GM12874 (cell line): ENCODE data around the gene TBC1D5.

Experiments
- TF ChIP-seq, protein P1 (sequence below): IDR thresholded peaks from 2 replicates; pipeline ENCODE4 v1.5.1; 2011; ENCODE audit warnings: low read depth, mild to moderate bottlenecking, control low read depth, low read length, moderate library complexity; ENCODE audit not compliant: insufficient read depth

TBC1D5 gene

DNA sequence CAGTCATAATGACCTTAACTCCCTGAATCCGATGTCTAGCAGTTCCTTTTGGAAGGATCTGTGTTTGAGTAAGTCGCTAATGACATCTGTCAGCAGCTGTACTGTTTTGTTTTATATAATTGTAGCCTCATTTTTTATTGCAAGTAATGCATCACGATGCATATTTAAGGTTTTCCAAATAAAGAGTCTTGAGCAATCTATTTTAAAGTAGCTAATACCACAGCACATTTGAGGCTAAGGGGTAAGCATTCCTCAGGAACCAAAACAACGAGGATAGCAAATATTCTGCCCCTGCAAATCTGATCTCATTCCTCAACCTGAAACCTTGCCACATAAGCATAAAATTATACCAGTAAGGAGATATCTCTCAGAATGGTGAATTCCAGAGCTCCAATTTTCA, 98.7 kb downstream of the TBC1D5 start:
- TF ChIP-seq, protein P1, sequence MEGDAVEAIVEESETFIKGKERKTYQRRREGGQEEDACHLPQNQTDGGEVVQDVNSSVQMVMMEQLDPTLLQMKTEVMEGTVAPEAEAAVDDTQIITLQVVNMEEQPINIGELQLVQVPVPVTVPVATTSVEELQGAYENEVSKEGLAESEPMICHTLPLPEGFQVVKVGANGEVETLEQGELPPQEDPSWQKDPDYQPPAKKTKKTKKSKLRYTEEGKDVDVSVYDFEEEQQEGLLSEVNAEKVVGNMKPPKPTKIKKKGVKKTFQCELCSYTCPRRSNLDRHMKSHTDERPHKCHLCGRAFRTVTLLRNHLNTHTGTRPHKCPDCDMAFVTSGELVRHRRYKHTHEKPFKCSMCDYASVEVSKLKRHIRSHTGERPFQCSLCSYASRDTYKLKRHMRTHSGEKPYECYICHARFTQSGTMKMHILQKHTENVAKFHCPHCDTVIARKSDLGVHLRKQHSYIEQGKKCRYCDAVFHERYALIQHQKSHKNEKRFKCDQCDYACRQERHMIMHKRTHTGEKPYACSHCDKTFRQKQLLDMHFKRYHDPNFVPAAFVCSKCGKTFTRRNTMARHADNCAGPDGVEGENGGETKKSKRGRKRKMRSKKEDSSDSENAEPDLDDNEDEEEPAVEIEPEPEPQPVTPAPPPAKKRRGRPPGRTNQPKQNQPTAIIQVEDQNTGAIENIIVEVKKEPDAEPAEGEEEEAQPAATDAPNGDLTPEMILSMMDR = no peak

DNA sequence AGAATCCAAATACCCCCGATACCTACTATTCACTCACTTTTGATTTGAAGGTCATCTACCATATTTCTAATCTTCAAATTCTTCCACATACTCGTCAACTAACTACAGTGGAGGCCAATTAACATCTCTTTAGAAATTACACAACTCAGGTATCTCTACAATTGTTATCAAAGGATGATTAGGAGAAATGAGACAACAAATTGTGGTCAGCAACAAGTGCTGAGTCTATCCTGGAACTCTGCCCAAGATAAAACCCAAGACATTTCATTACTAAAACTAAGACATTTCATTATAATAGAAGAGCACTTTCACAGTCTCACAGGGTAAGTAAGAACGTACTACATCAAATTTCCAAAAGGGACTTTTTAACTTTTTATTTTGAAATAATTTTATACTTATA, 100.0 kb downstream of the TBC1D5 start:
- TF ChIP-seq, protein P1 = no peak

DNA sequence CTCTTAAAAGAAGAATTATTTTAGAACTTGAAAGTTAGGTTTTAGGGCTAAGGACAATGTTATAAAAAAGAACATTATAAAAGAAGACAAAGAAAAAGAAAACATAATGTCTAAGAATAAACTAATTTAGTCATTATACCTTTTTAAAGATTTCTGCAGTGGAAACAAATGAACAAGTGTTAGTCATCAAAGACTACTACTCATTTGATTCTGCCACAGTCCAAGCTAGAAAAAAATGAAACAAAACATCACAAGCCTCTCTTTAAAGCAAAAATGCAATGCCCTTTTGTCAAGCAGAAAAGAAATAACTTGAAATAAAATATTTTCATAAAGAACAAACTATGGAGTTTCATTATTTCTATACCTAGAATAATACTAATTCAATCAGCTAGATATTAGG, 102.0 kb downstream of the TBC1D5 start:
- TF ChIP-seq, protein P1 = no peak

DNA sequence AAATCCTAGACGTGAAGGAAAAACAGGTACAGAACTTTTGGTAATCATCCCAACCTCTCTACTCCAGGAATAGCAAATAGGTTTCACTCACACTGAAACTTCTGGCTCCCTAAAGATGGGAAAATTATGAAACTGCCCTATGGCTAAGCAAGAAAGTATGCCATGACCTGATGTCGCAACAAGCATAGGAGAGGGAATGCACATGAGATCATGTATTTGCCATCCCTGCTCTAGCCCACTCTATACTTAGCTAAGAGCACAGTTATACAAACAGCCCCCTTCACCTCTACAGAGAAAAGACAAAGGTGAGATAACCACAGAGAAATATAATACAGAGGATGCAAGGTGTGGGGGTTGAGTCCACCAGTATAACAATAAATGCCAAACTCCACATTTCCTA, 102.7 kb downstream of the TBC1D5 start:
- TF ChIP-seq, protein P1 = no peak

DNA sequence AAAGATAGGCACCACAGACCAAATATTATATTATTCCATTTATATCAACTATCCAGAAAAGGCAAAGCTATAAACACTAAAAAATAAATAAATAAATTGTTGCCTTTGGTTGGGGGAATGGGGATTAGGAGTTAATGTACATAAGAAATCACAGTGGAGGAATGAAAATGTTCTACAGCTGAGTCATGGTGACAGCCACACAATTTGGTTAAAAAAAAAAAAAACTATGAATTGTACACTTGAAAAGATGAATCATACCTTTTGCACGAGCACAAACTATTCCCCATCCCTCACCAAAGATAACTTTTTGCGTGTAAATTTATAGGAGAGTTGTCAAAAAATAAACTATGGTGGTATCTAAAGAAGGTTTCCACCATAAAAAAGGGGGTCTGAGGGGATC, 103.2 kb downstream of the TBC1D5 start:
- TF ChIP-seq, protein P1 = no peak

DNA sequence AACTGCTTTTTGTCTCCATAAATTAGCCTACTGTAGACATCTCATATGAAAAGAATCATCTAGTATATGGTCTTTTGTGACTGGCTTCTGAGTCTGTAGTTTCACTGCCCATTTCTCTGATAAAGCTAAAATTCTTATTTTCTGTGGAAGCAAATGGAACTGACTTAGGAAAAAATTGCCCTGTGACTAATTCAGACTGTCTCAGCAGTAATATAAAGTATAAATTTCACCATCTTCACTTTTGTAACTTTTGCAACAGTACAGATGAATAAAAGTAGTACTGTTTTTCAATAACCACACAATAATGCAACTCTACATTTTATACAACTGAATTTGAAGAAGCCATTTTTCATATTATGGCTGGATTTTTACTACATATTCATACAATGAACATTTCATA, 104.1 kb downstream of the TBC1D5 start:
- TF ChIP-seq, protein P1 = no peak

DNA sequence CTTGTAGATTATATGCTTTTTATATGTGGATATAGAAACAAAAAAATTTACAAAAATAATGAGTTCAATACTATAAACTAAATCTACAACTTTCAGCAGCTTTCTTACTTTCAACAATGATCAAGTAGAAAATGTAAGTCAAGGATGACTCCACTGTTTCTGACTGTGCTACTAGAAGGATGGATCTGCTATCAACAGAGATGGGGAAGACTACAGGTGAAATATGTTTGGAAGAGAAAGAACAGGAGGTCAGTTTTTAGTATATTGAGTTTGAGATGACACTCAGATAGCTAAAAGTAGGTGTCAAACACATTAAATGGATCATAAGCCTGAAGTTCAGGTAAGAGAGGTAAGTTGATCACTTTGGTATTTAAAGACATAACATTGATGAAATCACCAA, 107.5 kb downstream of the TBC1D5 start:
- TF ChIP-seq, protein P1 = no peak

DNA sequence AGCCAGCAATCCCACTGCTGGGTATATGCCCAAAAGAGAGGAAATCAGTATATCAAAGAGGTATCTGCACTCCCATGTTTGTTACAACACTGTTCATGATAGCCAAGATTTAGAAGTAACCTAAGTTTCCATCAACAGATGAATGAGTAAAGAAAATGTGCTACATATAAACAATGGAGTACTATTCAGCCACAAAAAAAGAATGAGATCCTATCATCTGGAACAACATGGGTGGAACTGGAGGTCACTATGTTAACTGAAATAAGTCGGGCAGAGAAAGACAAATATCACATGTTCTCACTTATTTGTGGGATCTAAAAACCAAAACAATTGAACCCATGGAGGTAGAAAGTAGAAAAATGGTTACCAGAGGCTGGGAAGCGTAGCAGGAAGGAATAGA, 108.2 kb downstream of the TBC1D5 start:
- TF ChIP-seq, protein P1 = no peak
